LNCaP clone FGC (cell line): Measurements from ENCODE around the gene NOL8.

Experiments used
- DNase-seq: peaks from one replicate; pipeline ENCODE4 v3.0.0-alpha.2; 2011; ENCODE audit warnings: low read depth
- H3K4me3 ChIP-seq: 2 replicates; pipeline ENCODE4 v1.5.1; 2011; ENCODE audit warnings: mild to moderate bottlenecking, low read depth, low read length, control low read depth
- TF ChIP-seq, protein P1 (sequence below): IDR thresholded peaks from 2 replicates; pipeline ENCODE4 v1.5.1; 2012; ENCODE audit warnings: mild to moderate bottlenecking; ENCODE audit not compliant: control insufficient read depth, insufficient read depth; ENCODE audit errors: extremely low read depth

The NOL8 gene

GRCh38 chr9:92325269-92325990 lies at the start of gene NOL8, which contains the start of gene CENPP:
Gene NOL8, minus strand, starts transcription at chr9:92325350. Its CDS starts 1,189 bp downstream, at chr9:92324161.
Gene CENPP, plus strand, starts transcription at chr9:92325953.
- TF ChIP-seq, protein P1, sequence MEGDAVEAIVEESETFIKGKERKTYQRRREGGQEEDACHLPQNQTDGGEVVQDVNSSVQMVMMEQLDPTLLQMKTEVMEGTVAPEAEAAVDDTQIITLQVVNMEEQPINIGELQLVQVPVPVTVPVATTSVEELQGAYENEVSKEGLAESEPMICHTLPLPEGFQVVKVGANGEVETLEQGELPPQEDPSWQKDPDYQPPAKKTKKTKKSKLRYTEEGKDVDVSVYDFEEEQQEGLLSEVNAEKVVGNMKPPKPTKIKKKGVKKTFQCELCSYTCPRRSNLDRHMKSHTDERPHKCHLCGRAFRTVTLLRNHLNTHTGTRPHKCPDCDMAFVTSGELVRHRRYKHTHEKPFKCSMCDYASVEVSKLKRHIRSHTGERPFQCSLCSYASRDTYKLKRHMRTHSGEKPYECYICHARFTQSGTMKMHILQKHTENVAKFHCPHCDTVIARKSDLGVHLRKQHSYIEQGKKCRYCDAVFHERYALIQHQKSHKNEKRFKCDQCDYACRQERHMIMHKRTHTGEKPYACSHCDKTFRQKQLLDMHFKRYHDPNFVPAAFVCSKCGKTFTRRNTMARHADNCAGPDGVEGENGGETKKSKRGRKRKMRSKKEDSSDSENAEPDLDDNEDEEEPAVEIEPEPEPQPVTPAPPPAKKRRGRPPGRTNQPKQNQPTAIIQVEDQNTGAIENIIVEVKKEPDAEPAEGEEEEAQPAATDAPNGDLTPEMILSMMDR, result no peak
- peak within 1 kb of the TSS; percentile 89 for H3K4me3 ChIP-seq
- DNase-seq, result peak; percentile 75

GRCh38 chr9:92373167-92373566 lies 48.0 kb upstream of the NOL8 start:
- TF ChIP-seq, protein P1, result no peak
- no peak for DNase-seq

DNA sequence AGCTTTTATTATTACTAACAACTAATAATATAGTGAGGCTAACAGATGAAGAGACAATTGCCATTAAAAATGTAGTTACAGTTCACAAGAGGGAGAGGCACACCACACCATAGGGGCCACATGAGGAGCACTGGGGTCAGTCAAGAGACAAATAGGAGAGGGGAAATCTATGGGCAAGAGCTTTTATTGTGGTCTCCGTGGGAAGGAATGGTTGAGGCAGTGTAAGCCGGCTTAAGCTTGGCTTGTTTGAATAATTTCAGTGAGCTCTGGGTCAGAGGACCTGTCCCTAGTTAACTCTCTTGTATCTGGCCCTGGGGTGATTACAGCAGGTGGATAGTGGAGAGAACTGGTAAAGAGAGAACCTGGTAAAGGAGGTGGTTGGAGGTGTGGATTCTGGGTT lies 43.9 kb upstream of the NOL8 start:
- no peak overlapping the region for H3K4me3 ChIP-seq
- DNase-seq, result no peak
- TF ChIP-seq, protein P1, result no peak

More at GRCh38 chr9:92373167-92373566, 48.0 kb upstream of the NOL8 start:
- no peak overlapping the region for H3K4me3 ChIP-seq

- no peak overlapping the region for H3K4me3 ChIP-seq
- TF ChIP-seq, protein P1, result no peak
- DNase-seq, result no peak
Observed at GRCh38 chr9:92360083-92360482, 34.9 kb upstream of the NOL8 start.

GRCh38 chr9:92359394-92359995 lies 34.3 kb upstream of the NOL8 start:
- H3K4me3 ChIP-seq, result no peak overlapping the region
- TF ChIP-seq, protein P1, result no peak
- no peak for DNase-seq

GRCh38 chr9:92353051-92353450 lies 27.9 kb upstream of the NOL8 start:
- TF ChIP-seq, protein P1, result no peak
- H3K4me3 ChIP-seq, result no peak overlapping the region
- no peak for DNase-seq
